GM18951 (cell line): ENCODE results near the gene KMT2B.

ENCODE experiments used
- POLR2A ChIP-seq: IDR thresholded peaks from 4 replicates; pipeline ENCODE4 v1.6.1; 2011; ENCODE audit warnings: mild to moderate bottlenecking; ENCODE audit not compliant: insufficient read length, insufficient read depth; ENCODE audit errors: extremely low read depth
- in situ Hi-C: fragments of 300-500 bp; cut with MboI; formaldehyde crosslinking; loops from one replicate; pipeline ENCODE4 v1.12.0; 2022; ENCODE audit warnings: low sequenced_read_pairs, mixed read lengths, inconsistent platforms; ENCODE audit not compliant: unreplicated experiment

Gene KMT2B

DNA sequence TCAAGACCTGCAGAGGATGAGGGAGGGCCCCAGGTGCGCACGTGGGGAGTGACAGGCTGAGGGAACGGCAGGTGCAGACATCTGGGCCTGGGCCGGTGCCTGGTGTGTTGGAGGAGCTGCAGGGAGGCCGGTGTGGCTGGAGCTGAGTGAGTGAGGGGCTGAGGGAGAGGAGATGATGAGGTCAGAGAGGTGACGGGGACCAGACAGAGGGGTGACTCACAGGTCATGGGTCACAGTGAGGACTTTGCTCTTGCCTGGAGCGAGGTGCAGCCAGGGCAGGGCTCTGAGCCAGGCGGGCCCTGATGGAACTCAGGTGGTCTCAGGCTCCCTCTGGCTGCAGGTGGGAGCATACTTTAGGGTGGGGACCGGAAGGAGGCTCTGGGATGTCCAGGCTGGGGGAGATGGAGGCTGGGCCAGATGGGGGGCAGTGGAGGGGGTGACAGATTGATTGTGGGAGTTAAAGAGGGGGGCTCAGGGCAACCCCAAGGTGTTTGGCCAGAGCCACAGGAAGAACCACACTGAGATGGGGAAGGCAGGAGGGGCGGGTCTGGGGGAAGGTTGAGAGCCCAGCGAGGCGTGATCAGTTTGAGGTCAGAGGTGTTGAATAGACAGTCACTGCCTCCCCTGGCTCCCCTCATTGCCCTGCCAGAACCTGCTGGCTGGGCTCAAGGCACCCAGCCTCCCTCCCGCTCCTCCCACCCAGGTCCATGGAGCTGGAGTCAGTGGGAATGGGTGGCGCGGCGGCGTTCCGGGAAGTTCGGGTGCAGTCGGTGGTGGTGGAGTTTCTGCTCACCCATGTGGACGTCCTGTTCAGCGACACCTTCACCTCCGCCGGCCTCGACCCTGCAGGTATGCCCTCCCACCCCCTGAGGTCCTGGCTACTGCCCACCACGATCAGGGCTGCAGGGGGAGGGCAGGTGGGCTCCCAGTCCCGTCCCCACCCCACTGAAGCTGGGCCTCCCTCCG, 65.9 kb downstream of the KMT2B start:
- no peak for TF ChIP-seq POLR2A
- in situ Hi-C loops: no loop called here

DNA sequence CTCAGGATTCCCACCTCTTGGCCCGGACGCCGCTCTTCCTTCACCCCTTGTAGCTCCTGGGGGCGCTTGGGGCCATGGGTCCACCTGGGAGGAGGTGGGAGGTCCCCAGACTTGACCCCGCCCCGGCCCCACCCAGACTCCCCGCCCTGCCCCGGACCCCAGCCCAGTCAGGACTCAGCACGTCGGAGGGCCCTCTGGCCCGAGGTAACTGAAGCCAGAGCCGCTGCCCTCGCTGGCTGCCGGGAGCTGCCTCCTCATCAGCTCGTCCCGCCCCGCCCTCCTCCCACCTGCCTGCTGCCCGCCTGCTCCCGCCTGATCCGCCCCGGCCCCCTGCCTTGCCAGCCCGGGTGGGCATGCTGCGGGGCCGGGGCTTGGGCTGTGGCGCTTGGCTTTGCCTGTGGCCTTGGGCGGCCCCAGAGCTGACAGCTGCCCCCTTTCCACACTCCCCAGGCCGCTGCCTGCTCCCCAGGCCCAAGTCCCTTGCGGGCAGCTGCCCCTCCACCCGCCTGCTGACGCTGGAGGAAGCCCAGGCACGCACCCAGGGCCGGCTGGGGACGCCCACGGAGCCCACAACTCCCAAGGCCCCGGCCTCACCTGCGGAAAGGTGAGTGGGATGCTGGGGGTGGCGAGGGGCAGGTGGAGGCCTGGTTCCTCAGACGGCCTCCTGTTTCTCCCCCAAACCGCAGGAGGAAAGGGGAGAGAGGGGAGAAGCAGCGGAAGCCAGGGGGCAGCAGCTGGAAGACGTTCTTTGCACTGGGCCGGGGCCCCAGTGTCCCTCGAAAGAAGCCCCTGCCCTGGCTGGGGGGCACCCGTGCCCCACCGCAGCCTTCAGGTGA, 66.9 kb downstream of the KMT2B start:
- in situ Hi-C loops: no loop called here
- TF ChIP-seq POLR2A: no peak

DNA sequence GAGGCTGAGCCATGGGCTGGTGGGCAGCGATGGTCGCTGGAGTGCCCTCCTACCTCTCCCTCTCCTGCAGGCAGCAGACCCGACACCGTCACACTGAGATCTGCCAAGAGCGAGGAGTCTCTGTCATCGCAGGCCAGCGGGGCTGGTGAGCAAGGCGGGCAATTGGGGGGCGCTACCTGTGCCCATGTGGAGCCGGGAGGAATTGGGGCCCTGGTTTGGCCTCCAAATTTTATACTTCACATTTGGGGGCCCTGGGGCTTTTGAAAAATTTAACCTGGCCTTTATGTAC, 67.5 kb downstream of the KMT2B start:
- in situ Hi-C loops: no loop called here
- TF ChIP-seq POLR2A: no peak

DNA sequence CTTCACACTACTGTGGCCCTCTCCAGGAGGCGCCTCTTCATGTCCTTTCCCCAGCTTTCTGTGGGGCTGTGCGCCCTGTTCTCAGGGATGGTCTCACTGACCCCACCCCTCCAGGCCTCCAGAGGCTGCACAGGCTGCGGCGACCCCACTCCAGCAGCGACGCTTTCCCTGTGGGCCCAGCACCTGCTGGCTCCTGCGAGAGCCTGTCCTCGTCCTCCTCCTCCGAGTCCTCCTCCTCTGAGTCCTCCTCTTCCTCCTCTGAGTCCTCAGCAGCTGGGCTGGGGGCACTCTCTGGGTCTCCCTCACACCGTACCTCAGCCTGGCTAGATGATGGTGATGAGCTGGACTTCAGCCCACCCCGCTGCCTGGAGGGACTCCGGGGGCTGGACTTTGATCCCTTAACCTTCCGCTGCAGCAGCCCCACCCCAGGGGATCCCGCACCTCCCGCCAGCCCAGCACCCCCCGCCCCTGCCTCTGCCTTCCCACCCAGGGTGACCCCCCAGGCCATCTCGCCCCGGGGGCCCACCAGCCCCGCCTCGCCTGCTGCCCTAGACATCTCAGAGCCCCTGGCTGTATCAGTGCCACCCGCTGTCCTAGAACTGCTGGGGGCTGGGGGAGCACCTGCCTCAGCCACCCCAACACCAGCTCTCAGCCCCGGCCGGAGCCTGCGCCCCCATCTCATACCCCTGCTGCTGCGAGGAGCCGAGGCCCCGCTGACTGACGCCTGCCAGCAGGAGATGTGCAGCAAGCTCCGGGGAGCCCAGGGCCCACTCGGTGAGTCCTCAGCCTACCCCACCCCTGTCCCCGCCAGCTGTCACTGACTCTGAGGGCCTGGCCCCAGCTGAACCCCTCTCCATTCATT, 68.7 kb downstream of the KMT2B start:
- in situ Hi-C loops: no loop called here
- no peak for TF ChIP-seq POLR2A

DNA sequence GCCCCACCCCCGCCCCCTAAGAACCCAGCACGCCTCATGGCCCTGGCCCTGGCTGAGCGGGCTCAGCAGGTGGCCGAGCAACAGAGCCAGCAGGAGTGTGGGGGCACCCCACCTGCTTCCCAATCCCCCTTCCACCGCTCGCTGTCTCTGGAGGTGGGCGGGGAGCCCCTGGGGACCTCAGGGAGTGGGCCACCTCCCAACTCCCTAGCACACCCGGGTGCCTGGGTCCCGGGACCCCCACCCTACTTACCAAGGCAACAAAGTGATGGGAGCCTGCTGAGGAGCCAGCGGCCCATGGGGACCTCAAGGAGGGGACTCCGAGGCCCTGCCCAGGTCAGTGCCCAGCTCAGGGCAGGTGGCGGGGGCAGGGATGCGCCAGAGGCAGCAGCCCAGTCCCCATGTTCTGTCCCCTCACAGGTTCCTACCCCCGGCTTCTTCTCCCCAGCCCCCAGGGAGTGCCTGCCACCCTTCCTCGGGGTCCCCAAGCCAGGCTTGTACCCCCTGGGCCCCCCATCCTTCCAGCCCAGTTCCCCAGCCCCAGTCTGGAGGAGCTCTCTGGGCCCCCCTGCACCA, 69.5 kb downstream of the KMT2B start:
- in situ Hi-C loops: no loop called here
- TF ChIP-seq POLR2A: no peak
